HepG2 (cell line): ENCODE data around the gene MYO1E. TPM values are rescaled to one million over a fixed set of nuclear protein-coding genes. Genes with fewer than 3 reads are reported as not detected.

Experiments
- ATAC-seq: fragments of 200-7000 bp; cut with Tn5 transposase; 3 replicates; pipeline ENCODE4 v1.9.1; 2020; ENCODE audit warnings: mild to moderate bottlenecking, moderate library complexity
- BruUV-seq: library from RNA; stranded (reverse); fragments of 400-500 nt; replicated peaks from 2 replicates; lab custom pipeline; 2021; lab: Mats Ljungman, UMichigan
- CTCF ChIA-PET: fragments of 300-600 bp; formaldehyde crosslinking; extraction: SDS; loops from one replicate; lab custom pipeline; 2021; ENCODE audit warnings: low total read pairs, inconsistent platforms, low intra/inter-chr PET ratio; lab: Yijun Ruan, JAX
- POLR2A ChIA-PET: fragments of 350-600 bp; sonication (Branson Sonifier 250); formaldehyde crosslinking; loops from one replicate; lab custom pipeline; 2020; ENCODE audit warnings: antibody characterized with exemption, inconsistent platforms; lab: Yijun Ruan, JAX
- DNase-seq: peaks from one replicate; pipeline ENCODE4 v3.0.0-alpha.2; 2015; ENCODE audit warnings: low spot score
- FAIRE-seq: peaks from 3 replicates; lab custom pipeline; 2011; peaks lifted over from hg19 to GRCh38; lab: Jason Lieb, UNC
- H2AFZ ChIP-seq: one replicate; pipeline ENCODE4 v1.6.1; 2011; ENCODE audit warnings: low read length, inconsistent platforms
- H3K27ac ChIP-seq: fragments of 300-600 bp; 3 replicates; pipeline ENCODE4 v1.8.0; 2011; ENCODE audit warnings: mixed run types, mild to moderate bottlenecking, mixed read lengths, low read length, inconsistent platforms; ENCODE audit not compliant: insufficient read depth; ENCODE audit errors: extremely low read length
- H3K27me3 ChIP-seq, 2 experiments: fragments of 200-600 bp in 1 of 2; 2 replicates in 1 of 2; 3 replicates in 1 of 2; pipeline versions ENCODE4 v1.6.0 to v1.8.0; 2011; ENCODE audit warnings: low read length in 2 of 2, mild to moderate bottlenecking in 2 of 2, moderate library complexity in 2 of 2, inconsistent platforms in 1 of 2; ENCODE audit not compliant: insufficient read depth in 2 of 2, control insufficient read depth in 1 of 2
- H3K36me3 ChIP-seq, 2 experiments: fragments of 200-600 bp in 1 of 2; replicated peaks in 1 of 2; 2 replicates in 1 of 2; 3 replicates in 1 of 2; pipeline versions ENCODE4 v1.5.1 to v1.8.0; 2011; ENCODE audit warnings: low read length in 2 of 2, inconsistent platforms in 1 of 2; ENCODE audit not compliant: insufficient read depth in 2 of 2, control insufficient read depth in 1 of 2
- H3K4me1 ChIP-seq: 2 replicates; pipeline ENCODE4 v1.5.1; 2012; ENCODE audit warnings: low read length, inconsistent platforms; ENCODE audit not compliant: insufficient read depth
- H3K4me2 ChIP-seq: 2 replicates; pipeline ENCODE4 v1.6.0; 2011; ENCODE audit warnings: low read depth, low read length, inconsistent platforms
- H3K4me3 ChIP-seq, 3 experiments: fragments of 200-600 bp in 1 of 3; sonication (generic), shearing (Covaris generic) in 1 of 3; replicated peaks in 1 of 3; 2 replicates each; pipeline ENCODE4 v1.5.1; 2011 to 2016; ENCODE audit warnings: low read length in 3 of 3, inconsistent platforms in 2 of 3, low read depth in 2 of 3, mild to moderate bottlenecking in 2 of 3, control low read depth in 1 of 3, mixed read lengths in 1 of 3; ENCODE audit not compliant: insufficient read depth in 1 of 3
- H3K79me2 ChIP-seq: one replicate; pipeline ENCODE4 v1.6.1; 2011; ENCODE audit warnings: low read length, inconsistent platforms; ENCODE audit not compliant: insufficient read depth
- H3K9ac ChIP-seq: 2 replicates; pipeline ENCODE4 v1.6.0; 2011; ENCODE audit warnings: mild to moderate bottlenecking, low read depth, low read length, inconsistent platforms; ENCODE audit not compliant: insufficient read depth
- H3K9me3 ChIP-seq: 2 replicates; pipeline ENCODE4 v1.5.1; 2012; ENCODE audit warnings: mild to moderate bottlenecking, low read length
- H4K20me1 ChIP-seq: 2 replicates; pipeline ENCODE4 v1.6.0; 2011; ENCODE audit warnings: inconsistent platforms, mild to moderate bottlenecking, low read length, moderate library complexity; ENCODE audit not compliant: insufficient read depth
- ARHGAP35 ChIP-seq: sonication (generic); formaldehyde crosslinking; IDR thresholded peaks from 2 replicates; pipeline ENCODE4 v1.9.0; 2022; ENCODE audit warnings: mild to moderate bottlenecking, inconsistent platforms, moderate library complexity, missing genetic modification reagents, borderline replicate concordance
- BCL6 ChIP-seq: IDR thresholded peaks from 2 replicates; pipeline ENCODE4 v1.6.1; 2016; ENCODE audit warnings: missing genetic modification reagents, missing compliant biosample characterization
- CEBPB ChIP-seq: IDR thresholded peaks from 2 replicates; pipeline ENCODE4 v1.6.1; 2011; ENCODE audit warnings: low read depth, low read length, improper control_type of control experiment, borderline replicate concordance
- CEBPG ChIP-seq: IDR thresholded peaks from 2 replicates; pipeline ENCODE4 v1.6.1; 2016
- EP300 ChIP-seq, 3 experiments: sonication (generic) in 1 of 3; formaldehyde crosslinking in 1 of 3; IDR thresholded peaks; 2 replicates each; pipeline versions ENCODE4 v1.5.1 to v1.6.1; 2011 to 2020; ENCODE audit warnings: low read depth in 2 of 3, low read length in 2 of 3, borderline replicate concordance in 1 of 3, improper control_type of control experiment in 1 of 3, mild to moderate bottlenecking in 1 of 3, missing genetic modification reagents in 1 of 3, moderate library complexity in 1 of 3
- GATAD2A ChIP-seq: IDR thresholded peaks from 2 replicates; pipeline ENCODE4 v1.6.1; 2016
- HNF4A ChIP-seq: sonication (generic); formaldehyde crosslinking; IDR thresholded peaks from 2 replicates; pipeline ENCODE4 v1.4.0; 2020; ENCODE audit warnings: missing genetic modification reagents
- HNF4G ChIP-seq, 2 experiments: sonication (generic) in 1 of 2; formaldehyde crosslinking in 1 of 2; IDR thresholded peaks; 2 replicates each; pipeline versions ENCODE4 v1.4.0 to v1.6.1; 2011 to 2020; ENCODE audit warnings: borderline replicate concordance in 2 of 2, low read depth in 2 of 2, mild to moderate bottlenecking in 2 of 2, low read length in 1 of 2, missing genetic modification reagents in 1 of 2, moderate library complexity in 1 of 2
- KAT2B ChIP-seq: fragments of 150-350 bp; IDR thresholded peaks from 2 replicates; pipeline ENCODE4 v1.6.1; 2014; ENCODE audit warnings: low read depth, low read length, borderline replicate concordance
- KMT2A ChIP-seq: sonication (generic); formaldehyde crosslinking; IDR thresholded peaks from 2 replicates; pipeline ENCODE4 v1.4.0; 2020; ENCODE audit warnings: missing genetic modification reagents
- RBAK ChIP-seq: sonication (generic); formaldehyde crosslinking; IDR thresholded peaks from 2 replicates; pipeline ENCODE4 v1.5.1; 2020; ENCODE audit warnings: mild to moderate bottlenecking, missing genetic modification reagents
- SOX13 ChIP-seq, 3 experiments: fragments of 450-650 bp in 1 of 3; sonication (generic) in 1 of 3; formaldehyde crosslinking in 1 of 3; IDR thresholded peaks in 2 of 3; conservative IDR thresholded peaks in 1 of 3; 2 replicates each; pipeline versions ENCODE4 v1.5.0 to v1.6.1; 2016 to 2020; ENCODE audit warnings: antibody characterized with exemption in 1 of 3, mild to moderate bottlenecking in 1 of 3, missing compliant biosample characterization in 1 of 3, missing genetic modification reagents in 1 of 3, moderate library complexity in 1 of 3
- SOX6 ChIP-seq, 2 experiments: fragments of 450-650 bp in 1 of 2; sonication (generic) in 1 of 2; formaldehyde crosslinking in 1 of 2; IDR thresholded peaks; 2 replicates each; pipeline versions ENCODE4 v1.4.0 to v1.6.1; 2017 to 2020; ENCODE audit warnings: antibody characterized with exemption in 1 of 2, mild to moderate bottlenecking in 1 of 2, missing genetic modification reagents in 1 of 2
- TCF7 ChIP-seq: sonication (generic); IDR thresholded peaks from 2 replicates; pipeline ENCODE4 v1.6.1; 2016; ENCODE audit warnings: antibody characterized with exemption, low read depth
- TEAD3 ChIP-seq: optimal IDR thresholded peaks from 2 replicates; pipeline ENCODE3; 2016; ENCODE audit warnings: borderline replicate concordance
- ZNF274 ChIP-seq: sonication (generic); formaldehyde crosslinking; IDR thresholded peaks from 2 replicates; pipeline ENCODE4 v1.5.1; 2020; ENCODE audit warnings: mild to moderate bottlenecking, missing genetic modification reagents
- ZNF530 ChIP-seq: sonication (generic); formaldehyde crosslinking; IDR thresholded peaks from 2 replicates; pipeline ENCODE4 v1.5.0; 2020; ENCODE audit warnings: low read depth, mild to moderate bottlenecking, missing genetic modification reagents
- ZNF543 ChIP-seq: sonication (generic); formaldehyde crosslinking; IDR thresholded peaks from 2 replicates; pipeline ENCODE4 v1.4.0; 2020; ENCODE audit warnings: mild to moderate bottlenecking, missing genetic modification reagents
- WGBS: methylation state at CpG from one replicate; pipeline ENCODE4 v1.1.6; 2017; ENCODE audit warnings: low lambda C conversion rate; 5-methylcytosine and 5-hydroxymethylcytosine counted together
- in situ Hi-C: cut with HindIII; loops from 2 replicates; pipeline ENCODE4 v1.10.0; 2017; ENCODE audit warnings: low pct_unique_long_range_greater_than_20kb; ENCODE audit not compliant: extremely low pct_ligation_motif_present
- intact Hi-C: fragments of 100-400 bp; cut with micrococcal nuclease; formaldehyde crosslinking; loops from one replicate; pipeline ENCODE4 v1.10.0; 2022; ENCODE audit not compliant: unreplicated experiment
- polyA plus RNA-seq, 8 experiments: library from polyadenylated mRNA; depleted of rRNA in 3 of 8; stranded (reverse) in 7 of 8; unstranded in 1 of 8; fragments of >200 nt; fragmentation: Illumina TruSeq in 4 of 8; extraction: Trizol in 4 of 8; gene quantifications; 2 replicates each; pipeline versions ENCODE4 v1.2.1 to v1.2.3, GENCODE V29; 2011 to 2016; ENCODE audit warnings: low read depth in 4 of 8, missing spikeins in 1 of 8, mixed read lengths in 1 of 8; ENCODE audit not compliant: insufficient read depth in 1 of 8
- total RNA-seq, 5 experiments: library from RNA; depleted of rRNA; stranded (reverse); fragments of >200 nt; fragmentation: Illumina TruSeq; extraction: Trizol; gene quantifications; 2 replicates each; pipeline ENCODE4 v1.2.3, GENCODE V29; 2016; ENCODE audit warnings: low read depth in 1 of 5

The MYO1E gene
- total and polyA plus RNA-seq, 2 of the 13 experiments (the other 11 are each of a cell fraction or from before 2014, with no cell fraction given), result 15.7 to 25.1 TPM

- Histone ChIP-seq H3K27ac (peak overlapping the region; percentile 43), H3K36me3 (peaks cover 7 to 11% of the 10 kb centered on the region in 2 experiments; a peak in 4 of 5 replicates), H3K79me2 (no peaks in the 10 kb centered on the region), H3K27me3 (no peaks in the 10 kb centered on the region), H3K9ac (no peak overlapping the region), H3K4me3 (no peak overlapping the region), H2AFZ (no peak overlapping the region), H4K20me1 (no peaks in the 10 kb centered on the region), H3K4me2 (no peak overlapping the region), H3K4me1 (peaks cover 52% of the 10 kb centered on the region), H3K9me3 (no peaks in the 10 kb centered on the region)
- no peak for TF ChIP-seq ZNF543 (CRISPR knock-in tag)
- peak; percentile 20 for TF ChIP-seq TEAD3
- no TSS peak for BruUV-seq
- DNase-seq (no peak), FAIRE-seq (no peak), ATAC-seq (no peak)
- WGBS, result 84% methylated on average over 10 of the region's 11 CpGs
- in situ Hi-C loops, result loop anchor here (5.0 to 10.0 kb wide), 2 partner anchors 248 to 326 kb away; no protein-coding TSS in a partner anchor
- ChIA-PET CTCF (no interaction called here), POLR2A (interaction anchor here (1.3 kb wide), 1 partner anchor 206 kb away, joined by 4 read pairs; the partner anchor contains the start of gene MYO1E)
- intact Hi-C loops, result no loop called here
Observed at GRCh38 chr15:59166601-59167265, 205.9 kb downstream of the MYO1E start.

GRCh38 chr15:59166166-59166565 is 206.5 kb downstream of the MYO1E start:
- Histone ChIP-seq H3K4me3 (no peak overlapping the region), H3K27me3 (no peaks in the 10 kb centered on the region), H3K4me1 (peaks cover 52% of the 10 kb centered on the region), H3K27ac (peak overlapping the region; percentile 43), H2AFZ (no peak overlapping the region), H3K36me3 (peaks cover 10 to 14% of the 10 kb centered on the region in 2 experiments; a peak in 4 of 5 replicates), H3K4me2 (no peak overlapping the region), H3K79me2 (no peaks in the 10 kb centered on the region), H3K9me3 (no peaks in the 10 kb centered on the region), H4K20me1 (no peaks in the 10 kb centered on the region), H3K9ac (no peak overlapping the region)
- ChIA-PET POLR2A (no interaction called here), CTCF (no interaction called here)
- FAIRE-seq (peak; percentile 64), DNase-seq (peak; percentile 38), ATAC-seq (no peak)
- intact Hi-C loops, result no loop called here
- 36% methylated on average over 4 of the region's 4 CpGs for WGBS
- in situ Hi-C loops, result loop anchor here (5.0 to 10.0 kb wide), 2 partner anchors 249 to 326 kb away; no protein-coding TSS in a partner anchor
- BruUV-seq, result no TSS peak
- TF ChIP-seq ARHGAP35 (no peak), TCF7 (no peak), ZNF530 (CRISPR knock-in tag) (no peak), RBAK (CRISPR knock-in tag) (no peak), HNF4G (IDR thresholded peaks at IDR 0.05; ENCODE audit: borderline replicate concordance, low read depth, low read length) (peak; percentile 10; the same call in 1 of the 2 replicates), HNF4G (CRISPR knock-in tag; IDR thresholded peaks at IDR 0.05; ENCODE audit: borderline replicate concordance, low read depth) (no peak), SOX13 (IDR thresholded peaks at IDR 0.05) (no peak), SOX13 (CRISPR knock-in tag; conservative IDR thresholded peaks at IDR 0.05 in 1 of 2, IDR thresholded peaks at IDR 0.05 in 1 of 2) (peak in 1 of 2 experiments; percentile 29; a peak in 1 of 4 replicates), KAT2B (no peak), CEBPG (peak; percentile 45; the same call in 1 of the 2 replicates), HNF4A (CRISPR knock-in tag) (peak; percentile 74), ZNF543 (CRISPR knock-in tag) (no peak), KMT2A (no peak), SOX6 (IDR thresholded peaks at IDR 0.05) (no peak), SOX6 (CRISPR knock-in tag; IDR thresholded peaks at IDR 0.05) (peak; percentile 46; the same call in 1 of the 2 replicates), ZNF274 (CRISPR knock-in tag) (no peak), CEBPB (peak; percentile 45; the same call in 1 of the 2 replicates), GATAD2A (CRISPR knock-in tag) (peak; percentile 63), EP300 (IDR thresholded peaks at IDR 0.05; ENCODE audit: low read depth in 2 of 2, low read length in 2 of 2) (peak in 1 of 2 experiments; percentile 47; a peak in 1 of 4 replicates), EP300 (CRISPR knock-in tag; IDR thresholded peaks at IDR 0.05; ENCODE audit: borderline replicate concordance) (no peak), BCL6 (CRISPR knock-in tag) (peak; percentile 29; the same call in 1 of the 2 replicates)
